Measurements from ENCODE around the gene LDAH. TPM values are rescaled to one million over a fixed set of nuclear protein-coding genes. Genes with fewer than 3 reads are reported as not detected.

LDAH gene
- 24.0 and 30.9 TPM in 2 replicates for total RNA-seq

DNA sequence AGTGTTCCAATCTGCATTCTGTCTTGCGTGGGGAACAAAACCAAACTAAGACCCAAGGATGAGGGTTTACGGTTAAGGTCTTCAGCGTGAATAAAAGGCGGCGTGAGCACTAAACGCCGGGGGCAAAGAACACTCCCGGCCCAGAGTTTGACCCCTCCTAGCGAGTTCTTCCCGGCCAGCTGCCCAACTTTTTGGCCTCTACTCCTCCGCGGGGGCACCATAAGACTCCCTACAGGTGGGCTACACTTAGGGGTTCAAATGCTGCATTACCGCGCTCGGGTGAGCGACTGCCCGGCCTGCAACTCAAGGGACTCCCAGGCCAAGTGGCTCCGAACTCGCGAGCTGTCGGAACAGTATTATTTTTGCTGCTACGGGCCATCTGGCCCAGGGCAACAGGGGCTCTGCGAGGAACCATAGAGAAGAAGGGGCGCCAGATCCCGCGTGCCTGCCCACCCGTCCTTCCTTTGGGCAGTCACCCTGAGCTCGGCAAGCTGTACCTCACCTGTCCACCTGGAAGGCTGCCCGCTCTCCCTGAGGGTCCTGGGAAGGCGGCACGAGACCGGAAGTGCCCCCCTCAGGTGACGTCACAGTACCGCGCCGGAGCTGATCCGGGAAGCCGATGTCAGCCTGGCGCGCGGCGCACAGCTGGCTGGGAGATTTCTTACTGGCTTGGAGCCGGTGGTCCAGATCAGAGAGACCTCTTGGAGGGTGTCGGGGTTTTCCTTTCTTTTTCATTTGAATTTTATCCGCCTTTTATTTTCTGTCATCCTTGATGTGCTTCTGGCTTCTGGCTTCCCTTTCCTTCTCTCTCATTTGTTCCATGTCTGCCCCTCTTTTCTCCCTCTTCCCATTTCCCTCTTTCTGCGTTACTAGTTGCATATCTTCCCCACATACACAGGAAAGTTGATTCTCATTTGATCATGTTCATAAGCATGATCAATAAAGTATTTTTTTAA lies at the start of gene LDAH:
Gene LDAH, minus strand, starts transcription at position 567 of the 956 bp plus-strand sequence. CDS start 21,638 bp downstream, outside the sequence.

DNA sequence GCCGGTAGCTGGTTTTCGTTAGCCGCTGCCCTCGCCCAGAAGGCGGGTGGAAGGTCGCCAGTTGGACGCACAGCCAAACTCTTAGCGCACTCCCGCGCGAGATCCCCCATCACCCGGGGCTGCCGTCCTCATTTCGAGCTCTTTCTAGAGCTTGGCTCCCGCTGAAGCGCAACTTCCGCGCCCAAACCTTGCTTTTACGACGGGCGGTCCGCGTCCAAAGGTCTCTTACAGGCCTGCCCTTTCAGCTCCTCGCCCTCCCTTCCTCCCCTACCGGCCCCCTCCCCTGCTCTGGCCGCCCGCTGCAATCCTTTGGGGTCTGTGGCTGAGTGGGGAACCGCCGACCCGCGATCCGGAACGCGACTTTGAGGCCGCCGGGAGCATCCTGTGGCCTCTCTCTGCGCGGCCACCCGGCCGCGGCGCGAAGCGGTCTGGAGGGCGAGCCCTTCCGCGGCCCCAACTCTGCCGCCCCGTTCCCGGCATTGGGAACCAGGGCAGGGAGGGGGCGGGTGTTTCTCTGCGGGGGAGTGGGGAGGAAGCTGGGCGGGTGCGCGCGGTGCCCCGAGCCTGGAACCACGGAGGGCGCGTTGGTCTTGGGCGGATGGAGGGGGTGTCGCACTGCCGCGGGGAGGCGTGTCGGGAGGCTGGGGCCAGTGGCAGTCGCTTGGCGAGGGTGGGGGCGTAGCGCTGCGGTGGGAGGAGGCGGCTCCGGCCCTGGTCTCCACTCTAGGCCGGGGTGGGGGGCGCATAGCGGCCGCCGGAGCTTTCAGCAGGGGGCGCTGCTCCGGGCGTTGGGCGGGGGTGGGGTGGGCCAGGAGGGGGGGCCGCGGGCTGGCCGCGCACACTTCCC lies 156.4 kb downstream of the LDAH start, which contains the start of gene GDF7:
Gene GDF7, plus strand, starts transcription at position 841 of the 847 bp plus-strand sequence. CDS start 96 bp downstream, outside the sequence.

DNA sequence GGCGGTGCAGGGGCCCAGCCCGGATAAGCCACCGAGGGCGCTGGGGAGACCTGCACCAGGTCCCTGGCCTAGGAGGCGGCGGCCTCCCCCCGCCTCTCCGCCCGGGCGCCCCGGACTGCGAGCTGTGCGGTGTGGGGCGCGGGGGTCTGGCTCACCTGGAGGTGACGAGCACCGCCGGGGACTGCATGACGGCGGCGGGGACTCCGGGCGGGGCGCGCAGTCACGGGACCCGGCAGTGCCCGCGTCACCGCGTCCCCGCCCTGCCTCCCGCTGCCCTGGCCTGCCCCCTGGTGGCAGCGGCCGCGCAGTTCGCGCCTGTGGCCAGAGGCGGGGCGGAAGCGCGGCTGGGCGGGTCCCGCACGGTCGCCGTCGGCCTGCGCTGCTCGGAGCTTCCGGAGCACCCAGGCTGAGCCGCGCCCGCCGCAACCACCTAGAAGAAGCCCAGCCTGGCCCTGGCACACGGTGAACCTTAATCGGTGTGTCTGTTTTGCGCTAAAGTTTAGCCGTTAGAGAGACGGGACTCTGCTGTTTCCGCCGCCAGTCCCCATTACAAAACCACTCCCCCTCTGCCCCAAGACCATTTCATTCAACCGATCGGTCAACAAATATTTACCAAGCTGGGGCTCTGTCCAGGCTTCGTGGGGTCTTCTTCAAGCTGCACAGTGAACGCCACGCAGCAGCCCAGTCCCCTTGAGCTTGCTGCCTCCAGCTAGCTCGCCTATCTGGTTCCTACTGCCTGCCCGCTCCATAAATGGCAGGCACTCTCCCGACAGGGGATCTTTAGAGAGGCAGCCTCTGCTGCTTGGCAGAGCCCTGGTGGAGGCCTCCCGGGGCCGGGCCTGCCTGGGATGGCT lies 171.8 kb downstream of the LDAH start, which contains the start of gene HS1BP3:
Gene HS1BP3, minus strand, starts transcription at position 222 of the 854 bp plus-strand sequence. Its CDS starts 35 bp downstream, at position 187.

Other genes with a start within 250 kb of the LDAH start
- 29.2 and 34.1 TPM in 2 replicates for gene HS1BP3, start 172.0 kb downstream of the LDAH start, total RNA-seq
- gene GDF7, start 156.0 kb downstream of the LDAH start, total RNA-seq: 0.63 and 1.0 TPM in 2 replicates
- gene APOB, start 221.0 kb upstream of the LDAH start, total RNA-seq: under 0.01 TPM in 1 of 2 replicates, not detected in the other